IMR-90 (cell line): ENCODE measurements around the gene CD177. TPM values are rescaled to one million over a fixed set of nuclear protein-coding genes. Genes with fewer than 3 reads are reported as not detected.
"Not testable (repeated sequence)": the region's sequence is repeated elsewhere in the genome, so short reads cannot be mapped to it uniquely, and the experiment has no call there.

Source experiments
- ATAC-seq: fragments of 200-7000 bp; cut with Tn5 transposase; 2 replicates; pipeline ENCODE4 v1.9.1; 2020; ENCODE audit warnings: low read depth, mild to moderate bottlenecking, moderate library complexity
- BruUV-seq: library from RNA; stranded (reverse); fragments of 400-500 nt; replicated peaks from 2 replicates; lab custom pipeline; 2021; lab: Mats Ljungman, UMichigan
- CTCF ChIA-PET: fragments of 300-600 bp; formaldehyde crosslinking; extraction: SDS; loops from one replicate; lab custom pipeline; 2021; ENCODE audit warnings: antibody characterized with exemption; lab: Yijun Ruan, JAX
- POLR2A ChIA-PET: fragments of 300-600 bp; sonication (Branson Sonifier 250); formaldehyde crosslinking; loops from one replicate; lab custom pipeline; 2022; ENCODE audit warnings: antibody characterized with exemption; ENCODE audit not compliant: unreplicated experiment; lab: Charles Lee
- DNase-seq: peaks from one replicate; pipeline ENCODE4 v3.0.0; 2013
- H2AFZ ChIP-seq: replicated peaks from 2 replicates; pipeline ENCODE3; 2013; ENCODE audit warnings: low read length, mild to moderate bottlenecking; ENCODE audit not compliant: poor library complexity
- H2AK5ac ChIP-seq: 2 replicates; pipeline ENCODE4 v1.6.1; 2013; ENCODE audit warnings: low read depth, low read length, inconsistent platforms
- H2AK9ac ChIP-seq: replicated peaks from 2 replicates; pipeline ENCODE3; 2013; ENCODE audit warnings: mild to moderate bottlenecking, low read depth, low read length, moderate library complexity; ENCODE audit not compliant: poor library complexity
- H2BK120ac ChIP-seq: 2 replicates; pipeline ENCODE4 v1.6.1; 2013; ENCODE audit warnings: low read depth, low read length, inconsistent platforms
- H2BK15ac ChIP-seq: 3 replicates; pipeline ENCODE4 v1.6.1; 2013; ENCODE audit warnings: low read depth, low read length, inconsistent platforms
- H2BK20ac ChIP-seq: 2 replicates; pipeline ENCODE4 v1.6.1; 2013; ENCODE audit warnings: low read depth, mild to moderate bottlenecking, inconsistent platforms, low read length, moderate library complexity
- H2BK5ac ChIP-seq: 2 replicates; pipeline ENCODE4 v1.6.1; 2013; ENCODE audit warnings: mild to moderate bottlenecking, low read depth, low read length, inconsistent platforms; ENCODE audit not compliant: poor library complexity, severe bottlenecking
- H3K14ac ChIP-seq: replicated peaks from 2 replicates; pipeline ENCODE4 v1.6.1; 2013; ENCODE audit warnings: low read depth, low read length, inconsistent platforms
- H3K18ac ChIP-seq: 2 replicates; pipeline ENCODE4 v1.6.1; 2013; ENCODE audit warnings: low read depth, low read length, control low read depth
- H3K23ac ChIP-seq: 2 replicates; pipeline ENCODE4 v1.6.1; 2013; ENCODE audit warnings: low read depth, low read length, inconsistent platforms
- H3K27ac ChIP-seq: 2 replicates; pipeline ENCODE4 v1.5.1; 2013; ENCODE audit warnings: mild to moderate bottlenecking, control low read depth, low read length; ENCODE audit not compliant: insufficient read depth
- H3K27me3 ChIP-seq: 2 replicates; pipeline ENCODE4 v1.6.1; 2013; ENCODE audit warnings: low read length; ENCODE audit not compliant: control insufficient read depth, insufficient read depth
- H3K36me3 ChIP-seq: 2 replicates; pipeline ENCODE4 v1.6.1; 2013; ENCODE audit warnings: low read length, mixed read lengths; ENCODE audit not compliant: control insufficient read depth, insufficient read depth
- H3K4ac ChIP-seq: 2 replicates; pipeline ENCODE4 v1.6.1; 2013; ENCODE audit warnings: low read depth, low read length, inconsistent platforms
- H3K4me1 ChIP-seq: 2 replicates; pipeline ENCODE4 v1.6.1; 2013; ENCODE audit warnings: low read length, mixed read lengths; ENCODE audit not compliant: control insufficient read depth, insufficient read depth
- H3K4me2 ChIP-seq: 2 replicates; pipeline ENCODE4 v1.6.1; 2013; ENCODE audit warnings: low read depth, mild to moderate bottlenecking, control low read depth, low read length, moderate library complexity
- H3K4me3 ChIP-seq: 2 replicates; pipeline ENCODE4 v1.5.1; 2013; ENCODE audit warnings: low read depth, mild to moderate bottlenecking, control low read depth, low read length, moderate library complexity; ENCODE audit not compliant: insufficient read depth
- H3K56ac ChIP-seq: 2 replicates; pipeline ENCODE4 v1.6.1; 2013; ENCODE audit warnings: low read length, inconsistent platforms; ENCODE audit not compliant: insufficient read depth; ENCODE audit errors: extremely low read depth
- H3K79me1 ChIP-seq, 2 experiments: 2 replicates each; pipeline ENCODE4 v1.6.1; 2013; ENCODE audit warnings: low read length in 2 of 2, inconsistent platforms in 1 of 2, low read depth in 1 of 2
- H3K9ac ChIP-seq: 2 replicates; pipeline ENCODE4 v1.6.1; 2013; ENCODE audit warnings: low read depth, low read length, control low read depth
- H3K9me1 ChIP-seq: 2 replicates; pipeline ENCODE4 v1.6.1; 2013; ENCODE audit warnings: low read length, inconsistent platforms; ENCODE audit not compliant: insufficient read depth
- H3K9me3 ChIP-seq: 2 replicates; pipeline ENCODE4 v1.6.1; 2013; ENCODE audit warnings: low read length; ENCODE audit not compliant: control insufficient read depth, insufficient read depth
- H4K20me1 ChIP-seq: 2 replicates; pipeline ENCODE4 v1.6.1; 2013; ENCODE audit warnings: low read length, inconsistent platforms; ENCODE audit not compliant: insufficient read depth
- H4K5ac ChIP-seq: 2 replicates; pipeline ENCODE4 v1.6.1; 2013; ENCODE audit warnings: mild to moderate bottlenecking, low read depth, low read length, control low read depth
- H4K8ac ChIP-seq, 2 experiments: 2 replicates each; pipeline ENCODE4 v1.6.1; 2013; ENCODE audit warnings: low read depth in 2 of 2, low read length in 2 of 2, control low read depth in 1 of 2, inconsistent platforms in 1 of 2
- H4K91ac ChIP-seq: 2 replicates; pipeline ENCODE4 v1.6.1; 2013; ENCODE audit warnings: low read depth, low read length, inconsistent platforms; ENCODE audit not compliant: insufficient read depth
- BHLHE40 ChIP-seq: fragments of 150-350 bp; IDR thresholded peaks from 2 replicates; pipeline ENCODE4 v1.6.1; 2016; ENCODE audit warnings: mild to moderate bottlenecking, low read depth, low read length
- ELK1 ChIP-seq: fragments of 150-350 bp; IDR thresholded peaks from 2 replicates; pipeline ENCODE4 v1.6.1; 2016; ENCODE audit warnings: low read depth, mild to moderate bottlenecking, low read length, moderate library complexity, borderline replicate concordance
- MAZ ChIP-seq: IDR thresholded peaks from 2 replicates; pipeline ENCODE4 v1.6.1; 2012; ENCODE audit warnings: low read depth, mild to moderate bottlenecking, low read length, improper control_type of control experiment, moderate library complexity, borderline replicate concordance
- MXI1 ChIP-seq: IDR thresholded peaks from 2 replicates; pipeline ENCODE4 v1.6.1; 2012; ENCODE audit warnings: low read depth, mild to moderate bottlenecking, low read length, moderate library complexity, borderline replicate concordance
- RFX5 ChIP-seq: IDR thresholded peaks from 2 replicates; pipeline ENCODE4 v1.8.0; 2012; ENCODE audit warnings: low read depth, mild to moderate bottlenecking, low read length, moderate library complexity
- SMC3 ChIP-seq: fragments of 150-350 bp; IDR thresholded peaks from 2 replicates; pipeline ENCODE4 v1.6.1; 2016; ENCODE audit warnings: low read depth, mild to moderate bottlenecking, antibody characterized with exemption, low read length, moderate library complexity
- USF2 ChIP-seq: fragments of 150-350 bp; IDR thresholded peaks from 2 replicates; pipeline ENCODE4 v1.6.1; 2017; ENCODE audit warnings: mild to moderate bottlenecking, antibody characterized with exemption, low read length, low read depth
- WGBS, 2 experiments: methylation state at CpG; one replicate each; pipeline versions ENCODE4 v1.1.5 to v1.1.7; 2013; ENCODE audit warnings: missing lambda C conversion rate in 2 of 2; ENCODE audit not compliant: insufficient read length in 1 of 2; ENCODE audit errors: extremely low coverage in 2 of 2; 5-methylcytosine and 5-hydroxymethylcytosine counted together
- dilution Hi-C: fragments of 300-500 bp; cut with HindIII; formaldehyde crosslinking; loops from one replicate; pipeline ENCODE4 v1.14.3; 2018; ENCODE audit warnings: low sequenced_read_pairs; ENCODE audit not compliant: unreplicated experiment
- in situ Hi-C: fragments of 300-500 bp; cut with MboI; formaldehyde crosslinking; loops from 3 replicates; pipeline ENCODE4 v1.14.3; 2019; ENCODE audit warnings: low sequenced_read_pairs, inconsistent platforms, mixed read lengths
- intact Hi-C: fragments of 100-400 bp; cut with micrococcal nuclease; formaldehyde crosslinking; loops from 2 replicates; pipeline ENCODE4 v1.10.0; 2022
- polyA plus RNA-seq, 3 experiments: library from polyadenylated mRNA; depleted of rRNA; stranded (reverse); fragments of >200 nt; gene quantifications; 2 replicates each; pipeline ENCODE4 v1.2.3, GENCODE V29; 2012; ENCODE audit warnings: low replicate concordance in 1 of 3
- total RNA-seq: library from RNA; depleted of rRNA; stranded (reverse); fragments of >200 nt; gene quantifications from 2 replicates; pipeline ENCODE4 v1.2.3, GENCODE V29; 2012

CD177 gene
- total and polyA plus RNA-seq, 2 of the 4 experiments (the other 2 are of a cell fraction): 0.14 TPM; not detected in 1

GRCh38 chr19:43372462-43372861 lies 19.0 kb downstream of the CD177 start:
- in situ Hi-C loops (no loop called here), dilution Hi-C loops (no loop called here), intact Hi-C loops (no loop called here)
- no peaks in the 10 kb centered on the region for H4K20me1 ChIP-seq
- CTCF ChIA-PET: no interaction called here
- no peak overlapping the region for H3K4me3 ChIP-seq
- H3K56ac ChIP-seq: no peak overlapping the region
- no peak overlapping the region for H3K4me2 ChIP-seq
- H3K4ac ChIP-seq: no peak overlapping the region
- H3K36me3 ChIP-seq: no peaks in the 10 kb centered on the region
- H2BK5ac ChIP-seq: no peak overlapping the region
- H2BK20ac ChIP-seq: no peak overlapping the region
- no peaks in the 10 kb centered on the region for H3K9me3 ChIP-seq
- H3K23ac ChIP-seq: no peak overlapping the region
- WGBS, 2 experiments: no CpG with 5 or more reads among the region's 7 CpGs
- H3K9ac ChIP-seq: no peak overlapping the region
- no peak overlapping the region for H2AK5ac ChIP-seq
- H3K27me3 ChIP-seq: peaks cover 19% of the 10 kb centered on the region
- POLR2A ChIA-PET: no interaction called here
- H4K5ac ChIP-seq: no peak overlapping the region
- H2BK15ac ChIP-seq: no peak overlapping the region
- no peak overlapping the region for H2AK9ac ChIP-seq
- ATAC-seq (no peak), DNase-seq (peak; percentile 24)
- H3K27ac ChIP-seq: no peak overlapping the region
- H3K9me1 ChIP-seq: no peaks in the 10 kb centered on the region
- H2BK120ac ChIP-seq: no peak overlapping the region
- no peak overlapping the region for H4K91ac ChIP-seq
- no peaks in the 10 kb centered on the region for H3K79me1 ChIP-seq
- no peaks in the 10 kb centered on the region for H3K4me1 ChIP-seq
- TF ChIP-seq MAZ (no peak), MXI1 (no peak), BHLHE40 (no peak), SMC3 (no peak), ELK1 (no peak), USF2 (no peak), RFX5 (no peak)
- no peak overlapping the region for H3K18ac ChIP-seq
- H2AFZ ChIP-seq: no peak overlapping the region
- H4K8ac ChIP-seq: no peak overlapping the region
- BruUV-seq: no TSS peak
- H3K14ac ChIP-seq: no peak overlapping the region

GRCh38 chr19:43377624-43378023 lies 24.1 kb downstream of the CD177 start:
- H3K9me3 ChIP-seq, H2BK20ac ChIP-seq, DNase-seq, H4K8ac ChIP-seq, H3K79me1 ChIP-seq, H2BK15ac ChIP-seq, H3K4me1 ChIP-seq, H3K23ac ChIP-seq, H2AFZ ChIP-seq, H3K4me2 ChIP-seq, H3K9ac ChIP-seq, H3K4ac ChIP-seq, H2BK5ac ChIP-seq, dilution Hi-C loops, intact Hi-C loops, H2BK120ac ChIP-seq, H2AK9ac ChIP-seq, H4K5ac ChIP-seq, CTCF ChIA-PET, POLR2A ChIA-PET, H3K18ac ChIP-seq, H4K20me1 ChIP-seq, H2AK5ac ChIP-seq, H4K91ac ChIP-seq, ATAC-seq, BruUV-seq, H3K4me3 ChIP-seq, in situ Hi-C loops, H3K36me3 ChIP-seq, H3K9me1 ChIP-seq, H3K27ac ChIP-seq, H3K56ac ChIP-seq, H3K14ac ChIP-seq: not testable (repeated sequence)
- H3K27me3 ChIP-seq: peaks cover 17% of the 10 kb centered on the region
- WGBS, 2 experiments: no CpG with 5 or more reads among the region's 3 CpGs
